GM10847 (cell line): ENCODE data around the gene TDO2.

Experiments
- POLR2A ChIP-seq: IDR thresholded peaks from 2 replicates; pipeline ENCODE4 v1.6.1; 2011; ENCODE audit not compliant: insufficient read length; ENCODE audit errors: extremely low read depth

Gene TDO2

DNA sequence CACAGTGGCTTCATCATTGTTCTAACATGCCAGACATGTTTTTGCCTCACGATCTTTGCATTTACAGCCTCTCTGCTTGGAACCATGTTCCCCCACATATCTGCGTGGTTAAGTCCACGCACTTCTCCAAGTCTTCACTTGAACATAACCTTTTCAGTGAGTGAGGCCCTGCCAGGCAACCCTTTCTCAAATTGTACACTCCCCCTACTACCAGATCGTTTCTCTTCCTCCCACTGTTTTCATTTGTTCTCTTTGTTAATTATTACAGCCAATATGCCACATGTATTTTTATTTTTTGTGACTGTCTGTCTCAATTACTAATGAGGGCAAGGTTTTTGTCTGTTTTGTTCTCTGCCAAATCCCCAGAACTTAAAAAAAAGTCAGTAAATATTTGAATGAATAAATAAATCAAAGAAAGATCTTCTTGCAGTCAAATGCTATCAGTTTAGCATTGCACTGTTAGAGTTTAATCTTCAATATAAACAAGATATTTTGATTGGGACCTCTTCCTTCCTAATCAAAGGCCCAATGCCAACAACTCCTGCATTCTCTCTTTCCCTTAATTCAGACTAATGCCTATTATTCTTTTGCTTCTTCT lies 32.0 kb downstream of the TDO2 start:
- TF ChIP-seq POLR2A: no peak

GRCh38 chr4:155941085-155941790 lies 37.7 kb downstream of the TDO2 start:
- TF ChIP-seq POLR2A: no peak

- no peak for TF ChIP-seq POLR2A
Observed at GRCh38 chr4:155941820-155942219, 38.3 kb downstream of the TDO2 start.

DNA sequence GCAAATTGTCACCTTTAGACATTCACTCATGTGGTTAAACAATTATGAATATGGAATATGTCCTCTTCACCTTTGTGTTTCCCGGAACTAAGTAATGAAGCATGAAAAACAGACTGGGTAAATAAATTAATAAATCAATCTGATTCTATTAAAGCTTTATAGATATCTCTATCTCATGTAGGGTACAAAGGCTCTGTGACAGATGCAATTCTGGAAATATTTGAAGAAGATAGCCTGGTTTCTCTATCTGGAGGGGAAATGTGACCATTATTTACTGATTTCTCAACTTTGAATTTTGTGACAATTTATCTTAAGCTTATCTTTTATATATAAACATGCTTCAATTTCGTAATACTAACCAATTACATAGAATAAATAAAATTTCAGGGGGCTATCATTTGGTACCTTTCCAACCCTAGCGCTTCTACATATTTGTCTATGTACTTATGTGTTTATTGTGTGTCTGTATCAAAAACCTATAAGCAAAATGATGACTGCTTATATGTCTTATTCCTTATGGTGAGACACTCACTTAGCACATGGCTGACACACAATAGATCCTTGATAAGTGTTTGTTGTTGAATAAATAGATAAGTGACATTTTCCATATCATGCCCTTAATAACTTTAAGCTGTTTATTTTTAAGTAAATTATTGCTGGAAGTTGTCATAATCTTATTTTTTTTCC lies 40.3 kb downstream of the TDO2 start:
- no peak for TF ChIP-seq POLR2A

DNA sequence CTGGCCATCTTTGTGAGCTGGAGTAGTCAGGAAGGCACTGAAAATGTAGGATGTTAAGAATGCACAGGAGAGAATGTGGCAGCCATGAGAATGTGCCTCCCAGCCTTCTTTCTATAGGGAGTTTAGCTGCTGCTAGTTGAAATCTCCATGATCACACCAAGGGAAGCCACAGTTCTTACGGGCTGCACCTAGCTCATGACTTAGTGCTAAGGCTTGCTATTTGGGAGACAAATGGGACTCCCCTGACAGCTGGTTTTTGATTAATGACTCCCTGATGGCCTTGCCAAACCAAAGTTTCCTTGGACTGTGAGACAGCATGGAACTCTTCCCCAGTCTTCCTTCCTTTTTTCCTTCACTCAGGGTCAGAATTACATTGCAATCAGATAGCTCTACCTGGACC lies 41.0 kb downstream of the TDO2 start:
- TF ChIP-seq POLR2A: no peak

DNA sequence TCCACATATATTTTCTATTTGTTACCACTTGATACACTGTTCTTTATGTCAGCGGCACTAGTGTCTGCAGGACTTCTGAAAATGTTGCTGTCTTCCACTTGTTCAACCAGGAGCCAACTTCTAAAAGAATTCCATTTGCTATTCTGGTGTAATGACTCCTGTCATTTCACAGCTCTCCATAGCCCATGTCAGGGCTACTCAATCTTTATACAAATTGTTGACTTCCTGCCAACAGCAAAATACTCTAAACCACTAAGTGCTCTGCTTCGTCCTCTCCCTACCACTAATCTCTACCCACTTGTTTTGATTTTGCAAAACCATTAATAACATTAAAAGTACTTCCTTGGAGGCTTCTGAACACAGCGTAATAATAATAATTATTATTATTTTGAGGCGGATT lies 43.0 kb downstream of the TDO2 start:
- no peak for TF ChIP-seq POLR2A

DNA sequence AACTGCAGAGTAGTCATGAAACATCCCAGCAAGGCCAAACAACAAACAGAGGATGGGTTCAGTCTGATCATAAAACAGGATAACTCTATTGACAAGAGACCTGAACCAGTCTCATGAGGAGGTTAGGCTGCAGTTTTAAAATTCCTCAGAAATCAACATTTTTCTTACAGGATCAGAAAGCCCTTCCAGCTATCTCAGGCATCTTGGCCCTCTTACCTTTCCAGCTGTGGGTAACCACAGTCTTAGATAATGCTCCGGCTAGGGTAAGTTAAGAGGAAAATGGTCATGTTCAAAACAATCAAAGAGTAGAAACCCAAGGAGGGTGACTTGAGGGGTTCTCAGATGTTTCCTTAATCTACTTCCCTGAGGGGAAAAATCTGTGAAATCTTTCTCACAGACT lies 45.0 kb downstream of the TDO2 start:
- TF ChIP-seq POLR2A: no peak

GRCh38 chr4:155950461-155950860 lies 47.0 kb downstream of the TDO2 start:
- no peak for TF ChIP-seq POLR2A

GRCh38 chr4:155952501-155952901 lies 49.0 kb downstream of the TDO2 start:
- no peak for TF ChIP-seq POLR2A

- peak; percentile 63 for TF ChIP-seq POLR2A
Observed at GRCh38 chr4:155953151-155954117, 49.9 kb downstream of the TDO2 start, which contains the start of gene CTSO. CTSO (minus strand) TSS chr4:155953866; CDS start chr4:155953847, 19 bp downstream.

DNA sequence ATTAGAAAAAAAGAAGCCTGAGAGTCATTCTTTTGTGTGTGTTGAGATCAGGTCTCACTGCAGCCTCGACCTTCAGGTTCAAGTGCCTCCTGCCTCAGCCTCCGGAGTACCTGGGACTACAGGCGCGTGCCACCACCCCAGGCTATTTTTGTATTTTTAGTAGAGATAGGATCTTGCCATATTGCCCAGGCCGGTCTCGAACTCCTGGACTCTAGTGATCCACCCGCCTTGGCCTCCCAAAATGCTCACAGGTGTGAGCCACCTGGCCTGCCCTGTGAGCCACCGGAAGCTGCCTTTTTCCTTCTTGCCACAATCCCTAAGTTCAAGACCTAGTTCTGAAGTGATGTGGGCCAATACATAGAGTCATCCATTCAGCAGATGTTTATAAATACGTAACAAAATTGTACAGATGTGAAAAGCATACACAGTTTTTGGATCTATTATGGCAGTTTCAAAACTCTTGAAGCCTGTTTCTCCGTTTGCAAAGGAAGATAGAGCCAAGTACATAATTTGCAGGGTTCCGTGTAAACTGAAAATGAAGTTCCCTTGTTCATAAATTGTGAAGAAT lies 50.7 kb downstream of the TDO2 start:
- TF ChIP-seq POLR2A: no peak

DNA sequence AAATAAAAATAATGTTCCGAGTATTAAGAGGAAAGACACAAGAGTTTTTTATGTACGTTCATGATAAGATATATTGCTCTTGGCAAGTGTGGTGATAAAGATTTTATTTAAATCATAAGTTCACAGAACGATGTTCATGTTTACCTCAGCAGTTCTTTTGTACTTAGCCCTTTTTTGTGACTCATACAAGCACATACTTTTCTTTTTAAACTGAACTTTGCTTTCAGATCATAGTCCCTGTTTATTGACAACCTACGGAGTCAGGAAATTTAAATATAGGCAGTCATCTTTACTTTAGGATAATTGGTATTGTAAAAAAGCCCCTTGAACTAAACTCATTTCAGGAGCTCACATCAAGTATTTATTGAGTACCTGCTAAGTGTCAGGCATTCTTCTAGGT lies 51.4 kb downstream of the TDO2 start:
- no peak for TF ChIP-seq POLR2A

DNA sequence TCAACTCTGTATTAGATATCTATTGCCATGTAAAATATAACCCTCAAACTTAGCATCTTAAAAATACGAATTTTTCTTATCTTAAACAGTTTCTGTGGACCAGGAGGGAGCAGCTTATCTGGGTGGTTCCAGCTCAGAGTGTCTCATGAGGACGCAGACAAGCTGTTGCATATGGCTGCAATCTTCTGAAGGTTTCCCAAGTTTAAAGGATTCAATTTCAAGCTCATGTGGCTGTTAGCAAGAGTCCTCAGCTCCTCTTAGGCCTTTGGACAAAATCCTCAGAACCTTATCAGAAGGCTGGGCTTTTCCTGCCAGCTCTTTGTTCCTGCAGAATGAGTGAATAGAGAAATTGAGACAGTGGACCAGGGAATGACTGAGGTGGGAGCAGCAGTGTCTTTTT lies 53.0 kb downstream of the TDO2 start:
- TF ChIP-seq POLR2A: no peak

- no peak for TF ChIP-seq POLR2A
Observed at GRCh38 chr4:155959417-155959816, 55.9 kb downstream of the TDO2 start.

DNA sequence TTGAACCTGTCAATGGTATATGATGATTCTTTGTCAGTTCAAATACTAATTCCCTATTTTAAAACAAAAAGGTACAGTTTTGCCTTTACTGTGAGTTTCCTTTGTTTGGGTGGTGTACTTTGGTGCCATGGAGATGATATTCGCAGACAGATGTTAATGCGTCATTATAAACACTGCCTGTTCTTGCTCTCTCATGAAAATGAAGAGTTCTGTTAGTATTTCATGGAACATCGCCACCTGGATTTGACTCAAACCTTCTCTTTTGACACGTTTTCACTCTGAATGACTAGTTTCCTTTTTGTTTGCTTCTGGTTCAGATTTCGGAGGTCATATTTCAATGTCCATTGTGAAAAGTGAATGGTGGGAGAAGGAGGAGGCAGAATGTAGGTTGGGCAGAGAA lies 57.0 kb downstream of the TDO2 start:
- no peak for TF ChIP-seq POLR2A
